ENCODE data around the gene BFSP2.

DNA sequence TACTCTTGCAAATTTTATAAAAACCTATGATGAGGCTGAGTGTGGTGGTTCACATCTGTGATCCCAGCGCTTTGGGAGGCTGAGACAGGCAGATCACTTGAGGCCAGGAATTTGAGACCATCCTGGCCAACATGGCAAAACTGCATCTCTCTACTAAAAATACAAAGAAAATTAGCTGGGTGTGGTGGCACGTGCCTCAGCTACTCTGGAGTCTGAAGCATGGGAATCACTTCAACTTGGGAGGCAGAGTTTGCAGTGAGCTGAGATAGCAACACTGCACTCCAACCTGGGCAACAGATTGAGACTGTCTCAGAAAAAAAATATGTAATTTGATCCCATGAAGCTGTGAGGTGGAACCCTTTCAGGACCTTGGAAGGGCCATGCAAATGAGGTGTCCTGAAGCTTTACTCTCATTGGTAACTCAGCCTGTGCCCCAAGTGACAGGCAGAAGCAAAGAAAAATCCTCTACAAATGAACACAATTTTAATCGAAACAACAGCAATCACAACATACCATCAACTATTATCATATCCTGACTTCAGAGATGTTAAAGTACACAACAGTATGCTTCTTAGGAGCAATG is 89.0 kb downstream of the BFSP2 start:
- TF ChIP-seq, protein P1, sequence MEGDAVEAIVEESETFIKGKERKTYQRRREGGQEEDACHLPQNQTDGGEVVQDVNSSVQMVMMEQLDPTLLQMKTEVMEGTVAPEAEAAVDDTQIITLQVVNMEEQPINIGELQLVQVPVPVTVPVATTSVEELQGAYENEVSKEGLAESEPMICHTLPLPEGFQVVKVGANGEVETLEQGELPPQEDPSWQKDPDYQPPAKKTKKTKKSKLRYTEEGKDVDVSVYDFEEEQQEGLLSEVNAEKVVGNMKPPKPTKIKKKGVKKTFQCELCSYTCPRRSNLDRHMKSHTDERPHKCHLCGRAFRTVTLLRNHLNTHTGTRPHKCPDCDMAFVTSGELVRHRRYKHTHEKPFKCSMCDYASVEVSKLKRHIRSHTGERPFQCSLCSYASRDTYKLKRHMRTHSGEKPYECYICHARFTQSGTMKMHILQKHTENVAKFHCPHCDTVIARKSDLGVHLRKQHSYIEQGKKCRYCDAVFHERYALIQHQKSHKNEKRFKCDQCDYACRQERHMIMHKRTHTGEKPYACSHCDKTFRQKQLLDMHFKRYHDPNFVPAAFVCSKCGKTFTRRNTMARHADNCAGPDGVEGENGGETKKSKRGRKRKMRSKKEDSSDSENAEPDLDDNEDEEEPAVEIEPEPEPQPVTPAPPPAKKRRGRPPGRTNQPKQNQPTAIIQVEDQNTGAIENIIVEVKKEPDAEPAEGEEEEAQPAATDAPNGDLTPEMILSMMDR (IDR thresholded peaks at IDR 0.05; ENCODE audit: poor library complexity): no peak
- TF ChIP-seq EZH2 (IDR thresholded peaks at IDR 0.05; ENCODE audit: borderline replicate concordance) (no peak), EZH2phosphoT487 (IDR thresholded peaks at IDR 0.05; ENCODE audit: low read depth, severe bottlenecking, unreplicated experiment) (no peak)
